Tibial artery (tissue), 4 donors: ENCODE data around the gene PRMT7.

Experiments
- DNase-seq, 2 donors: peaks; one replicate each; pipeline ENCODE4 v3.0.0-alpha.2; 2019
- H3K27ac ChIP-seq, 2 donors: fragments of 200-600 bp; sonication (generic) in 1 of 2; 1 replicate in 1 of 2; 2 replicates in 1 of 2; pipeline ENCODE4 v1.5.1; 2018 to 2019; ENCODE audit warnings: mild to moderate bottlenecking in 1 of 2
- H3K27me3 ChIP-seq, 2 donors: fragments of 200-600 bp; sonication (generic) in 1 of 2; one replicate each; pipeline versions ENCODE4 v1.5.1 to v1.6.0; 2016 to 2019
- H3K36me3 ChIP-seq, 3 donors: fragments of 200-600 bp; sonication (generic) in 2 of 3; one replicate each; pipeline ENCODE4 v1.5.1; 2016 to 2019; ENCODE audit warnings: mild to moderate bottlenecking in 2 of 3
- H3K4me1 ChIP-seq, 4 donors: fragments of 200-600 bp; sonication (generic) in 2 of 4; 1 replicate in 3 of 4; 2 replicates in 1 of 4; pipeline ENCODE4 v1.5.1; 2016 to 2019
- H3K4me3 ChIP-seq, 2 donors: fragments of 200-600 bp; sonication (generic) in 1 of 2; 1 replicate in 1 of 2; 2 replicates in 1 of 2; pipeline ENCODE4 v1.5.1; 2018 to 2019; ENCODE audit warnings: mild to moderate bottlenecking in 2 of 2
- H3K9me3 ChIP-seq, 3 donors: fragments of 200-600 bp; sonication (generic) in 1 of 3; one replicate each; pipeline ENCODE4 v1.5.1; 2016 to 2019
- CTCF ChIP-seq, 2 experiments: fragments of 200-600 bp in 1 of 2; fragments of 450-650 bp in 1 of 2; IDR thresholded peaks; one replicate each; pipeline ENCODE4 v1.5.1; 2017 to 2019; ENCODE audit warnings: antibody characterized with exemption in 2 of 2, mild to moderate bottlenecking in 1 of 2, moderate library complexity in 1 of 2
- intact Hi-C: fragments of 100-400 bp; cut with DNase I; formaldehyde crosslinking; loops from one replicate; pipeline ENCODE4 v1.15.0; 2023; ENCODE audit warnings: low total_unique reads

PRMT7 gene

GRCh38 chr16:68339214-68339613 lies 28.4 kb downstream of the PRMT7 start:
- no peak for TF ChIP-seq CTCF (IDR thresholded peaks at IDR 0.05)
- Histone ChIP-seq H3K4me1 (no peaks in the 10 kb centered on the region), H3K9me3 (no peaks in the 10 kb centered on the region), H3K27me3 (no peaks in the 10 kb centered on the region), H3K27ac (no peak overlapping the region), H3K4me3 (no peak overlapping the region), H3K36me3 (peaks cover 61 to 88% (median 62%) of the 10 kb centered on the region in 3 donors)
- intact Hi-C loops: no loop called here
- no peak for DNase-seq

GRCh38 chr16:68342620-68343019 lies 31.8 kb downstream of the PRMT7 start:
- intact Hi-C loops: no loop called here
- Histone ChIP-seq H3K4me3 (no peak overlapping the region), H3K27ac (no peak overlapping the region), H3K4me1 (no peaks in the 10 kb centered on the region), H3K36me3 (peaks cover 78 to 91% (median 85%) of the 10 kb centered on the region in 3 donors), H3K9me3 (no peaks in the 10 kb centered on the region), H3K27me3 (no peaks in the 10 kb centered on the region)
- no peak for DNase-seq
- no peak for TF ChIP-seq CTCF (IDR thresholded peaks at IDR 0.05)

- intact Hi-C loops: no loop called here
- Histone ChIP-seq H3K36me3 (peaks cover 76 to 91% (median 84%) of the 10 kb centered on the region in 3 donors), H3K4me3 (no peak overlapping the region), H3K4me1 (no peaks in the 10 kb centered on the region), H3K27me3 (no peaks in the 10 kb centered on the region), H3K9me3 (no peaks in the 10 kb centered on the region), H3K27ac (no peak overlapping the region)
- no peak for DNase-seq
- TF ChIP-seq CTCF (IDR thresholded peaks at IDR 0.05): no peak
These were observed 32.3 kb downstream of the PRMT7 start for GRCh38 chr16:68343137-68343536.

GRCh38 chr16:68344252-68344651 lies 33.4 kb downstream of the PRMT7 start:
- intact Hi-C loops: no loop called here
- Histone ChIP-seq H3K4me1 (no peaks in the 10 kb centered on the region), H3K27me3 (no peaks in the 10 kb centered on the region), H3K36me3 (peaks cover 74 to 91% (median 84%) of the 10 kb centered on the region in 3 donors), H3K4me3 (no peak overlapping the region), H3K9me3 (no peaks in the 10 kb centered on the region), H3K27ac (no peak overlapping the region)
- DNase-seq: no peak
- no peak for TF ChIP-seq CTCF (IDR thresholded peaks at IDR 0.05)

GRCh38 chr16:68345351-68345810 lies 34.6 kb downstream of the PRMT7 start:
- no peaks in the 10 kb centered on the region for H3K4me1 ChIP-seq
- intact Hi-C loops: no loop called here
- H3K36me3 ChIP-seq: peaks cover 63 to 91% (median 83%) of the 10 kb centered on the region in 3 donors
- no peak for TF ChIP-seq CTCF (IDR thresholded peaks at IDR 0.05)
- DNase-seq: no peak
- no peaks in the 10 kb centered on the region for H3K27me3 ChIP-seq
- no peak overlapping the region for H3K4me3 ChIP-seq
- no peak overlapping the region for H3K27ac ChIP-seq
- H3K9me3 ChIP-seq: no peaks in the 10 kb centered on the region
